GM18505 (cell line): ENCODE data around the gene ADAMTSL1.
A peak's percentile ranks its signal among the peaks of the same experiment; 100 is the strongest.

ENCODE experiments used
- ATAC-seq: cut with Tn5 transposase; IDR thresholded peaks from one replicate; pipeline ENCODE4 v1.9.1; 2021; ENCODE audit not compliant: unreplicated experiment
- POLR2A ChIP-seq: IDR thresholded peaks from 4 replicates; pipeline ENCODE4 v1.6.1; 2011; ENCODE audit warnings: borderline replicate concordance; ENCODE audit not compliant: insufficient read depth, insufficient read length; ENCODE audit errors: extremely low read depth

ADAMTSL1 gene

DNA sequence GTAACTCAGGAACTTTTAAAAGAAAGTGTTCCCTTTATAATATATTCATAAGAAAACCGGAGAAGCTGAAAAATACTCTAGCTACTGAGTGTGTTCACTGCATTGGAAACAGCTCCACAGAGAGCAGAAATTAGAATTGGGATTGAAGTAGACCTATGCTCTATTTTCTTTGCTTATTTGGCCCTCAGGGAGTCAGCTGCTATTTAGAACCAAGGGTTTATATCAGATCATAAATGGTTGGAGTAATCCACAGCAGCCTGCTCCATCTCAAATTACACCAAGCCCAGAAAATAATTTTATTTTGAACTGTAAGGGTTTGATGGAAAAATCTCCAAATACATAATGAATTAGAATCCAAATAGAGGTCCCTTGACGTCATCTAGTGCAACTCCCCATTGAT lies 202.6 kb downstream of the ADAMTSL1 start:
- ATAC-seq: no peak
- TF ChIP-seq POLR2A: no peak

- TF ChIP-seq POLR2A: no peak
- ATAC-seq: no peak
Measured at GRCh38 chr9:18678821-18679590, 205.1 kb downstream of the ADAMTSL1 start.

GRCh38 chr9:18682907-18683306 lies 209.0 kb downstream of the ADAMTSL1 start:
- no peak for TF ChIP-seq POLR2A
- ATAC-seq: no peak

GRCh38 chr9:18683312-18683711 lies 209.4 kb downstream of the ADAMTSL1 start:
- TF ChIP-seq POLR2A: no peak

GRCh38 chr9:18683851-18684250 lies 209.9 kb downstream of the ADAMTSL1 start:
- ATAC-seq: no peak
- no peak for TF ChIP-seq POLR2A

More at GRCh38 chr9:18683312-18683711, 209.4 kb downstream of the ADAMTSL1 start:
- no peak for ATAC-seq

DNA sequence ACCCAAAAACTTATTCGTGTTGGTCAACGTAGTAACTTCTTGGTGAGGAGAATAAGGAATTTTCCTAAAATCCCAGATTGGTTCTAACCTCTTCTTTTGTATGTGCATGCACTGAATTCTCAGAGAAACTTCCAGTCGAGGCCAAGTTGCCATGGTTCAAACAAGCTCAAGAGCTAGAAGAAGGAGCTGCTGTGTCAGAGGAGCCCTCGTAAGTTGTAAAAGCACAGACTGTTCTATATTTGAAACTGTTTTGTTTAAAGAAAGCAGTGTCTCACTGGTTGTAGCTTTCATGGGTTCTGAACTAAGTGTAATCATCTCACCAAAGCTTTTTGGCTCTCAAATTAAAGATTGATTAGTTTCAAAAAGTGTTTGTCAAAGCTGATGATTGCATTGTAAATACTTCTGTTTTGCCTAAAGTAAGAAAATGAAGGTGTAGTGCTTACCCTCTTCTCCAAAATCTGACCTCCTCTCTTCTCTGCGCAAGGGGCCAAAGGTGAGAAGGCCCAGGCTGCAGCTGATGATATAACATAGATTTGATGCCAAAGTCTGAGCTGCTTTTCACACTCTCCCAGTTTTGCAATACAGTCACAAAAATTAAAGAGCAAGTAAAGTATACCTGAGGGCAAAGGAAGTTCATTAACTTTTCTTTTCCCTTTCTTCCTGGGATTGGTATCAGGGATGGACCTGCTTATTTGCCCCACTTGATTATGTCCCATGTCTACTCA lies 210.8 kb downstream of the ADAMTSL1 start:
- TF ChIP-seq POLR2A: no peak
- ATAC-seq: no peak

DNA sequence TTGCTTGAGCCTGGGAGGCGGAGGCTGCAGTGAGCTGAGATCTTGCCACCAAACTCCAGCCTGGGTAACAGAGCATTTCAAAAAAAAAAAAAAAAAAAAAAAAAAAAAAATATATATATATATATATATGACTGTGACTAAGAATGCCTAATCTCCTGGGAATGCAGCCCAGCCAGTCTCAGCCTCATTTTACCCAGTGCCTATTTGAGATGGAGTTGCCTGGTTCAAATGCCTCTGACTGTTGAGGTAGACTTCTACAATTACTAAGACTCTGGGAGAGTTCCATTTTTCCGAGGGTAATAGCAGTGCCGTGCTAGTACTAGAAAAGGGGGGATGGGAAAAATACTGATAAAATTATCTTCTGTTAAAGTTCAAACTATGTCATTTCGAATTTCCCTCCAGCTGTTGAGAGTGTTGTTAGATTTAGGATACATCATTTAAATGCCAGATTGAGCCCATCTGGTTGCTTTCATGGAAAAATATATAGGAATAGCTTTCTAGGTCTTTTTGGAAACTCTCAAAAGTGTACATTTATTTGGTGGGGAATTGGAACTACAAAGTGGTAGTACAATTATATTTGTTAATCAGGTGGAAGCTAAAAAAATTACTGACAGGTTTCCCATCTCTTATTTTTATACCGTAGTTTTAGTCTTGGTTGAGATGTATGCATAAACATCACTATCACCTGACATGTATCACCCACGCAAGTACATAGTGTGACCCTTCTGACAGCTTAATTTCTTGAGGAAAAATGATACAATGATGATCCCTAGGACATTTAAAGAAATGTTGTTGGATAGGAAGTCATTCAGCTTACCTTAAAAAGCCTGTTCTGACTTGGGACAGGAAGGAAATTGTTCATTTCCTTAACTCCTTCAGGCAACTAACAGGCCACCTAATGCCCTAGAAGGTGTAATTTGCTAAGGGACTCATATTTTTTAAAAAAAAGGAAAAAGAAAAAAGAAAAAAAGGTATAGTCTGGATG lies 214.9 kb downstream of the ADAMTSL1 start:
- no peak for ATAC-seq
- no peak for TF ChIP-seq POLR2A

GRCh38 chr9:18689921-18690320 lies 216.0 kb downstream of the ADAMTSL1 start:
- ATAC-seq: no peak
- no peak for TF ChIP-seq POLR2A

- TF ChIP-seq POLR2A: no peak
- ATAC-seq: peak; percentile 64
Measured at GRCh38 chr9:18692268-18692667, 218.3 kb downstream of the ADAMTSL1 start.

GRCh38 chr9:18692962-18693361 lies 219.0 kb downstream of the ADAMTSL1 start:
- no peak for ATAC-seq
- no peak for TF ChIP-seq POLR2A

- ATAC-seq: no peak
- TF ChIP-seq POLR2A: no peak
Measured at GRCh38 chr9:18694959-18695668, 221.2 kb downstream of the ADAMTSL1 start.

DNA sequence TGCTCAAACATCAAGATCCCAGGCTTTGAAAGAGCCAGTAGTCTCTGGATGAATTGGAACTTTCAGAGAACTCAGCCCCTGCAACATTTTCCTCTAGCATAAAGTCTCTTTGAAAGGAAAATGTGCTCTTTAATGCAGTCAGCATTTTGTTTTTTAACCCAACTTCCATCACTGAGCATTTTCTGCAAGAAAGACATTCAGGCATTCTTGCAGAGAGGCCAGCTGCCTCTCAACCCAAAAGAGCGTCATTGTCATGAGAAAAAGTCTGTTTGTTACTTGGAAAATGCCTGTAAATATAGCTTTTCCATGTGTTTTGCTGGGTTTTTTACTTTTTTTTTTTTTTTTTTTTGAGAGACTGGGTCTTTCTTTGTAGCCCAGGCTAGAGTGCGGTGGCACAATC lies 225.0 kb downstream of the ADAMTSL1 start:
- ATAC-seq: no peak
- TF ChIP-seq POLR2A: no peak
